Measurements from ENCODE around the gene GTF3C2.

DNA sequence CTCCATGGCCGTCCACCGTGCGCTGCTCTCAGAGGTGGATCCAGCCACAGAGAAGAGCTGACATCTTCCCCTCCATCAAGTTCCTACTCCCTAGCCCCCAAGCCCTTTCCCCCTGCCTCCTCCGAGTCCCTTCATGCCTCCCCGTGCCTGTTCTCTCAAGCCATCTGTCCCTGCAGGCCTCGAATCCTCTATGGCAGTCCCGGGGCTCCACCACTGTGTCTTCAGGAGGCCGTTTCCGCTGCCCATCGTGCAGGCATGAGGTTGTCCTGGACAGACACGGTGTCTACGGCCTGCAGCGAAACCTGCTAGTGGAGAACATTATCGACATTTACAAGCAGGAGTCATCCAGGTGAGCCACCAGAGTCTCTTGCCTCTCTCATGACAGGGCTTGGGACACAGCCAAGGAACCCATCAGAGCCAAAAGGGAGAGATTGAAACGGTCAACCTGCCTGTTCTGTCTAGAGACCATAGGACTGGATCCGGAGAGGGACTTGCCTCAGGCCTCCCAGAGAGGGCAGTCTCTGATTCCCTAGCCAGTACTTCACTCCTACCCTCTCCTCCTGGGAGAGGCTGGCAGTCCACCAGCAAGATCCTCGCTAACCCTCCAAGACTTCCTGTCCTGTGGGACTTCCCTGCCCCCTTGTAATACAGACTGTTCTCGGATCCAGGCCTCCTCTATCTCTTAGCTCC, 58.0 kb downstream of the GTF3C2 start:
- no peak for TF ChIP-seq RB1 (IDR thresholded peaks at IDR 0.05; ENCODE audit: borderline replicate concordance)
- no peak for TF ChIP-seq KDM1A (IDR thresholded peaks at IDR 0.05; ENCODE audit: borderline replicate concordance)
- TF ChIP-seq BRCA1 (IDR thresholded peaks at IDR 0.05; ENCODE audit: low read depth, low read length): no peak
- no peak for TF ChIP-seq YY1 (IDR thresholded peaks at IDR 0.05; ENCODE audit: low read depth, low read length)
- TF ChIP-seq NRF1 (conservative IDR thresholded peaks at IDR 0.05; ENCODE audit: low read depth, low read length): no peak
- TF ChIP-seq POLR2A (IDR thresholded peaks at IDR 0.05; ENCODE audit: low read depth, low read length): no peak
- no peak for TF ChIP-seq MYC (IDR thresholded peaks at IDR 0.05; ENCODE audit: insufficient read depth, insufficient read length, insufficient replicate concordance, low read length, severe bottlenecking)

Data from GM12878 (cell line).